A549 treated with CpdA at 1 μM for 4 hours (cell line): ENCODE measurements around the gene PRKAG3. TPM values are rescaled to one million over a fixed set of nuclear protein-coding genes. Genes with fewer than 3 reads are reported as not detected.

ENCODE experiments used
- total RNA-seq: library from RNA; stranded (reverse); fragments of 200-300 nt; extraction: Qiagen RNA extraction; gene quantifications from 5 replicates; pipeline ENCODE4 v1.2.3, GENCODE V29; 2022; ENCODE audit warnings: low read depth

The PRKAG3 gene
- not detected in 5 replicates for total RNA-seq

DNA sequence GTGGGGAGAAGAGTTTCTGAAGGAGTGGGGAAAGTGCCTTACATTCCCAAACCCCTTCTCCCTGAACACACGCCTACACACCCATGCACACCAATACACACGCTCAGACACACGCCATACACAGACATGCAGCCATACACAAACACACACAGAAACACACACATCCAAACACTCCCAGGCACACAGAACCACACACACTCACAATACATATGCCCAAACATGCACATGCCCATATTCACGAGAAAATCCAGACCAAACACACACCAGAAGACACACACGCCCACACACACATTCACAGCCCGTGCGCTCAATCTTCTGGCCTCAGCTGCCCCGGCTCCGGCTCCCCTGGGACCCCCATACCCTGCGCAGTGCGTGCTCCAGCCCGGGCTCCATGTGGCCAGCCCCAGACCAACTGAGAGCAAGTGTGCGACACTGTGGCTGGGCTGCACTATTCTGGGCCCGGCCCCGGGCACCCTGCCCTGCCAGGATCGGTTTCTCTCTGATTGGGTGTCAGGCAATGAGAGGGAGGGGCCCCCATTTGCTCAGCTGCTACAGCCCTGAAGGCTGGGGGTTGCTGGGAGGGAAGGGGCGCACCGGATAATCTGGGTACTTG is at the start of gene PRKAG3:
TSS of gene PRKAG3 (minus strand) at position 426 of the 613 bp plus-strand sequence.

GRCh38 chr2:218880102-218880858 is 48.7 kb upstream of the PRKAG3 start, which contains the start of gene WNT10A:
TSS of gene WNT10A (plus strand) at chr2:218880852. CDS start at chr2:218880996, 144 bp downstream.

GRCh38 chr2:218859556-218859987 is 28.0 kb upstream of the PRKAG3 start, which contains the start of gene WNT6:
TSS of gene WNT6 (plus strand) at chr2:218859805. CDS start at chr2:218860038, 233 bp downstream.

GRCh38 chr2:218781691-218782527 is 49.7 kb downstream of the PRKAG3 start, which contains the start of gene CYP27A1:
TSS of gene CYP27A1 (plus strand) at chr2:218782147. CDS start at chr2:218782183, 36 bp downstream.

Other genes starting within 250 kb of the PRKAG3 start
- gene PLCD4, start 223.9 kb downstream of the PRKAG3 start, total RNA-seq, result 0.29 to 0.60 TPM (median 0.35 TPM) in 5 replicates
- gene ZNF142, start 172.2 kb downstream of the PRKAG3 start, total RNA-seq, result 13.9 to 18.9 TPM (median 15.4 TPM) in 5 replicates
- 39.2 to 51.4 TPM (median 48.7 TPM) in 5 replicates for gene BCS1L, start 172.1 kb downstream of the PRKAG3 start, total RNA-seq
- 43.3 to 48.2 TPM (median 44.4 TPM) in 5 replicates for gene RNF25, start 159.8 kb downstream of the PRKAG3 start, total RNA-seq
- gene STK36, start 159.7 kb downstream of the PRKAG3 start, total RNA-seq, result 13.5 to 17.3 TPM (median 13.7 TPM) in 5 replicates
- gene TTLL4, start 121.0 kb downstream of the PRKAG3 start, total RNA-seq, result 27.1 to 34.0 TPM (median 27.5 TPM) in 5 replicates
- 0.13 to 0.18 TPM (median 0.14 TPM) in 4 of 5 replicates, not detected in the other for gene CYP27A1, start 49.7 kb downstream of the PRKAG3 start, total RNA-seq
- gene WNT6, start 28.0 kb upstream of the PRKAG3 start, total RNA-seq, result 0.08 to 0.13 TPM (median 0.11 TPM) in 4 of 5 replicates, not detected in the other
- 0.06 to 0.24 TPM (median 0.10 TPM) in 4 of 5 replicates, not detected in the other for gene WNT10A, start 49.0 kb upstream of the PRKAG3 start, total RNA-seq
- 0.89 to 3.2 TPM (median 2.2 TPM) in 5 replicates for gene CDK5R2, start 127.9 kb upstream of the PRKAG3 start, total RNA-seq
- gene FEV, start 153.4 kb upstream of the PRKAG3 start, total RNA-seq, result 0.08 TPM in 1 of 5 replicates, not detected in the others
- gene CRYBA2, start 161.6 kb upstream of the PRKAG3 start, total RNA-seq, result 0.44 TPM in 1 of 5 replicates, not detected in the others
- gene CFAP65, start 209.7 kb upstream of the PRKAG3 start, total RNA-seq, result 0.10 to 0.34 TPM (median 0.14 TPM) in 5 replicates
- 0.09 to 0.21 TPM (median 0.13 TPM) in 4 of 5 replicates, not detected in the other for gene IHH, start 229.1 kb upstream of the PRKAG3 start, total RNA-seq